ENCODE results near the gene NALCN.

DNA sequence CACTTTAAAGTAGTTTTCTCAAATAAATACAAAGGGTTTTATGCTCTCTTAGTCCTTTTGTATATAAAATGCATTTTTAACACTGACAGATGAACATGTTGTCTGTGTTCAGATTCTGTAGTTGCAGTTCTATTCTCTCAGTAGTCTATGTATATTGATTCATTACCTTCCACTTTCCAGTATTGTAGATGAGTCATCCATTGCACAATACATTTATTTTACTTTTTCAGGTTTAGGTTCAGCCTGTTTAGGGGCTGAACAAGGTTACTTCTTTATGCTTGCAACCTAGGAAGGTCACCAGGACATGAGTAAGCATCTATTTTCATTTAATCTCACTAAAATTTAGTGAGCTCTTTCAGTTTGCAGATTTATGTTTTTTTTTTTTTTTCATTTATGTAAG, 173.6 kb downstream of the NALCN start:
- no peak for TF ChIP-seq ZNF549 (tag by site-specific recombination; IDR thresholded peaks at IDR 0.05)
- TF ChIP-seq, protein P1, sequence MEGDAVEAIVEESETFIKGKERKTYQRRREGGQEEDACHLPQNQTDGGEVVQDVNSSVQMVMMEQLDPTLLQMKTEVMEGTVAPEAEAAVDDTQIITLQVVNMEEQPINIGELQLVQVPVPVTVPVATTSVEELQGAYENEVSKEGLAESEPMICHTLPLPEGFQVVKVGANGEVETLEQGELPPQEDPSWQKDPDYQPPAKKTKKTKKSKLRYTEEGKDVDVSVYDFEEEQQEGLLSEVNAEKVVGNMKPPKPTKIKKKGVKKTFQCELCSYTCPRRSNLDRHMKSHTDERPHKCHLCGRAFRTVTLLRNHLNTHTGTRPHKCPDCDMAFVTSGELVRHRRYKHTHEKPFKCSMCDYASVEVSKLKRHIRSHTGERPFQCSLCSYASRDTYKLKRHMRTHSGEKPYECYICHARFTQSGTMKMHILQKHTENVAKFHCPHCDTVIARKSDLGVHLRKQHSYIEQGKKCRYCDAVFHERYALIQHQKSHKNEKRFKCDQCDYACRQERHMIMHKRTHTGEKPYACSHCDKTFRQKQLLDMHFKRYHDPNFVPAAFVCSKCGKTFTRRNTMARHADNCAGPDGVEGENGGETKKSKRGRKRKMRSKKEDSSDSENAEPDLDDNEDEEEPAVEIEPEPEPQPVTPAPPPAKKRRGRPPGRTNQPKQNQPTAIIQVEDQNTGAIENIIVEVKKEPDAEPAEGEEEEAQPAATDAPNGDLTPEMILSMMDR (tag by site-specific recombination; IDR thresholded peaks at IDR 0.05), result no peak

Measured in HEK293 (cell line).